Panc1 (cell line): ENCODE data around the gene ANGPTL4. TPM values are rescaled to one million over a fixed set of nuclear protein-coding genes. Genes with fewer than 3 reads are reported as not detected.

ENCODE experiments used
- ATAC-seq: fragments of 200-7000 bp; cut with Tn5 transposase; 2 replicates; pipeline ENCODE4 v1.9.1; 2020; ENCODE audit warnings: mild to moderate bottlenecking, moderate library complexity
- BruUV-seq: library from RNA; stranded (reverse); fragments of 400-500 nt; replicated peaks from 2 replicates; lab custom pipeline; 2021; lab: Mats Ljungman, UMichigan
- CTCF ChIA-PET: fragments of 300-600 bp; sonication (Branson Sonifier 250); formaldehyde crosslinking; loops from one replicate; lab custom pipeline; 2022; ENCODE audit warnings: antibody characterized with exemption; lab: Charles Lee
- POLR2A ChIA-PET: fragments of 300-600 bp; sonication (Branson Sonifier 250); formaldehyde crosslinking; loops from one replicate; lab custom pipeline; 2022; ENCODE audit warnings: antibody characterized with exemption; lab: Charles Lee
- DNase-seq: peaks from one replicate; pipeline ENCODE4 v3.0.0-alpha.2; 2010; ENCODE audit warnings: low read depth, low spot score
- H3K27ac ChIP-seq: 2 replicates; pipeline ENCODE4 v1.5.1; 2011; ENCODE audit warnings: mild to moderate bottlenecking, low read length, inconsistent platforms
- H3K27me3 ChIP-seq: fragments of 200-500 bp; sonication (Bioruptor generic); 2 replicates; pipeline ENCODE4 v1.6.0; 2014; ENCODE audit warnings: low read length, inconsistent platforms; ENCODE audit not compliant: control insufficient read depth, insufficient read depth
- H3K36me3 ChIP-seq: fragments of 200-500 bp; sonication (Bioruptor generic); 2 replicates; pipeline ENCODE4 v1.5.1; 2014; ENCODE audit warnings: inconsistent platforms, mild to moderate bottlenecking, low read length, moderate library complexity; ENCODE audit not compliant: control insufficient read depth, insufficient read depth
- H3K4me1 ChIP-seq: 2 replicates; pipeline ENCODE4 v1.5.1; 2011; ENCODE audit warnings: inconsistent platforms, mild to moderate bottlenecking, low read length, moderate library complexity; ENCODE audit not compliant: control insufficient read depth, insufficient read depth
- H3K4me3 ChIP-seq, 2 experiments: 2 replicates each; pipeline ENCODE4 v1.5.1; 2011 to 2012; ENCODE audit warnings: low read depth in 2 of 2, low read length in 2 of 2, mild to moderate bottlenecking in 2 of 2, inconsistent platforms in 1 of 2, moderate library complexity in 1 of 2
- H3K9me3 ChIP-seq: fragments of 200-500 bp; sonication (Bioruptor generic); 2 replicates; pipeline ENCODE4 v1.5.1; 2014; ENCODE audit warnings: low read depth, mild to moderate bottlenecking, inconsistent platforms, low read length, moderate library complexity; ENCODE audit not compliant: control insufficient read depth, insufficient read depth
- CTCF ChIP-seq: fragments of 450-650 bp; IDR thresholded peaks from 2 replicates; pipeline ENCODE4 v1.5.1; 2017; ENCODE audit warnings: mild to moderate bottlenecking
- POLR2AphosphoS5 ChIP-seq: IDR thresholded peaks from 2 replicates; pipeline ENCODE4 v1.6.1; 2012; ENCODE audit warnings: mild to moderate bottlenecking, low read depth, low read length, moderate library complexity
- REST ChIP-seq, 2 experiments: IDR thresholded peaks; 2 replicates each; pipeline ENCODE4 v1.6.1; 2011 to 2012; ENCODE audit warnings: low read depth in 2 of 2, control low read depth in 1 of 2, low read length in 1 of 2, mild to moderate bottlenecking in 1 of 2, moderate library complexity in 1 of 2; ENCODE audit not compliant: insufficient read depth in 1 of 2
- SIN3A ChIP-seq: IDR thresholded peaks from 2 replicates; pipeline ENCODE4 v1.6.1; 2012; ENCODE audit warnings: low read depth, mild to moderate bottlenecking, low read length, moderate library complexity, borderline replicate concordance; ENCODE audit not compliant: insufficient read depth
- TCF7L2 ChIP-seq: IDR thresholded peaks from 2 replicates; pipeline ENCODE4 v1.6.1; 2011; ENCODE audit warnings: mild to moderate bottlenecking, low read depth, low read length, inconsistent platforms
- in situ Hi-C: cut with HindIII; loops from 2 replicates; pipeline ENCODE4 v1.10.0; 2016; ENCODE audit warnings: low sequenced_read_pairs, low pct_unique_long_range_greater_than_20kb
- intact Hi-C: fragments of 100-400 bp; cut with micrococcal nuclease; formaldehyde crosslinking; loops from one replicate; pipeline ENCODE4 v1.10.0; 2022; ENCODE audit not compliant: unreplicated experiment
- total RNA-seq: library from RNA; stranded (reverse); gene quantifications from one replicate; pipeline ENCODE4 v1.2.1, GENCODE V29; 2021; ENCODE audit not compliant: unreplicated experiment

The ANGPTL4 gene
- total RNA-seq, 1 experiment from 2014 or later = 46.6 TPM

GRCh38 chr19:8358948-8359347 lies 5.0 kb upstream of the ANGPTL4 start:
- Histone ChIP-seq H3K27me3 (no peaks in the 10 kb centered on the region), H3K27ac (no peak overlapping the region), H3K36me3 (no peaks in the 10 kb centered on the region), H3K4me3 (no peak overlapping the region), H3K4me1 (peaks cover 12% of the 10 kb centered on the region), H3K9me3 (no peaks in the 10 kb centered on the region)
- TF ChIP-seq CTCF (no peak), TCF7L2 (no peak), POLR2AphosphoS5 (no peak)
- intact Hi-C loops (loop anchor here (10.0 kb wide), 1 partner anchor 96 kb away; no protein-coding TSS in a partner anchor), in situ Hi-C loops (no loop called here)
- DNase-seq (no peak), ATAC-seq (no peak)
- ChIA-PET CTCF (interaction anchor here (0.6 kb wide), 3 partner anchors 32 to 223 kb away, joined by 3 to 4 read pairs (median 3); no protein-coding TSS in a partner anchor), POLR2A (interaction anchor here (0.5 kb wide), 1 partner anchor 33 kb away, joined by 12 read pairs; no protein-coding TSS in a partner anchor)
- BruUV-seq = no TSS peak

DNA sequence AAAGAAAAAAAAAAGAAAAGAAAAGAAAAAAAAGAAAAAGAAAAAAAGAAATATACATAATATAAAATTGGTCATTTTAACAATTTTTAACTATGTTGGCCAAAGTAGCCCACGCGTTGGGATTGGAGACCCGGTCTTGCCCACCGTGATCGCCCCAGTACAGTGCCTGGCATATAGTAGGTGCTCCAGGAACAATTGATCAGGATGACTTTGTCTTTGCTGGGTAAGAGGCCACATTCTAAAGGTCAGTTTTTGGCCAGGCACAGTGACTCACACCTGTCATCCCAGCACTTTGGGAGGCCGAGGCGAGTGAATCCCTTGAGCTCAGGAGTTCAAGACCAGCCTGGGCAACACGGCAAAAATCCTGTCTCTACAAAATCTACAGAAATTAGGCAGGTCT lies 3.8 kb upstream of the ANGPTL4 start:
- ChIA-PET CTCF (no interaction called here), POLR2A (no interaction called here)
- intact Hi-C loops (no loop called here), in situ Hi-C loops (no loop called here)
- TF ChIP-seq POLR2AphosphoS5 = no peak
- TF ChIP-seq REST (IDR thresholded peaks at IDR 0.05; ENCODE audit: insufficient read depth in 1 of 2, low read depth in 2 of 2, low read length in 1 of 2) = no peak
- TF ChIP-seq CTCF = no peak
- no peak for TF ChIP-seq TCF7L2
- TF ChIP-seq SIN3A = no peak
- H3K4me1 ChIP-seq = peaks cover 12% of the 10 kb centered on the region
- DNase-seq = no peak
- no peak overlapping the region for H3K27ac ChIP-seq
- H3K9me3 ChIP-seq = no peaks in the 10 kb centered on the region
- BruUV-seq = no TSS peak
- no peaks in the 10 kb centered on the region for H3K27me3 ChIP-seq
- H3K36me3 ChIP-seq = no peaks in the 10 kb centered on the region
- no peak overlapping the region for H3K4me3 ChIP-seq
- ATAC-seq = no peak
